GM18520 (cell line): ENCODE measurements around the gene MB21D2.
A peak's percentile ranks its signal among the peaks of the same experiment; 100 is the strongest.
"Not testable (repeated sequence)": the region's sequence is repeated elsewhere in the genome, so short reads cannot be mapped to it uniquely, and the experiment has no call there.

Experiments
- ATAC-seq: cut with Tn5 transposase; IDR thresholded peaks from one replicate; pipeline ENCODE4 v1.9.1; 2021; ENCODE audit not compliant: unreplicated experiment

MB21D2 gene

GRCh38 chr3:192917404-192918274, at the start of gene MB21D2:
Gene MB21D2 (minus strand): TSS chr3:192917856. CDS start chr3:192917840, 16 bp downstream.
- peak; percentile 40 for ATAC-seq

- ATAC-seq: not testable (repeated sequence)
Measured at GRCh38 chr3:192964959-192965719, 47.5 kb upstream of the MB21D2 start.

- no peak for ATAC-seq
Measured at GRCh38 chr3:192959773-192960172, 42.1 kb upstream of the MB21D2 start.

GRCh38 chr3:192958219-192958872, 40.7 kb upstream of the MB21D2 start:
- peak; percentile 38 for ATAC-seq

GRCh38 chr3:192957441-192958021, 39.9 kb upstream of the MB21D2 start:
- no peak for ATAC-seq

- no peak for ATAC-seq
Measured at GRCh38 chr3:192953926-192954325, 36.3 kb upstream of the MB21D2 start.

GRCh38 chr3:192947421-192947820, 29.8 kb upstream of the MB21D2 start:
- ATAC-seq: no peak

- no peak for ATAC-seq
Measured at GRCh38 chr3:192943393-192943792, 25.7 kb upstream of the MB21D2 start.

- no peak for ATAC-seq
Measured at GRCh38 chr3:192942625-192943024, 25.0 kb upstream of the MB21D2 start.

GRCh38 chr3:192940129-192940528, 22.5 kb upstream of the MB21D2 start:
- ATAC-seq: no peak

GRCh38 chr3:192935441-192935840, 17.8 kb upstream of the MB21D2 start:
- ATAC-seq: no peak

- no peak for ATAC-seq
Measured at GRCh38 chr3:192933779-192934460, 16.3 kb upstream of the MB21D2 start.

- ATAC-seq: no peak
Measured at GRCh38 chr3:192933259-192933658, 15.6 kb upstream of the MB21D2 start.

- ATAC-seq: no peak
Measured at GRCh38 chr3:192931825-192932224, 14.2 kb upstream of the MB21D2 start.

GRCh38 chr3:192930577-192930976, 12.9 kb upstream of the MB21D2 start:
- ATAC-seq: no peak

GRCh38 chr3:192929755-192930547, 12.3 kb upstream of the MB21D2 start:
- no peak for ATAC-seq

GRCh38 chr3:192929146-192929545, 11.5 kb upstream of the MB21D2 start:
- no peak for ATAC-seq

GRCh38 chr3:192928720-192929119, 11.1 kb upstream of the MB21D2 start:
- ATAC-seq: no peak

GRCh38 chr3:192928016-192928415, 10.4 kb upstream of the MB21D2 start:
- ATAC-seq: no peak

- no peak for ATAC-seq
Measured at GRCh38 chr3:192927016-192927415, 9.4 kb upstream of the MB21D2 start.
